Liver (tissue), 9 donors: Measurements from ENCODE around the gene GNG7. TPM values are rescaled to one million over a fixed set of nuclear protein-coding genes. Genes with fewer than 3 reads are reported as not detected.

Source experiments
- DNase-seq: peaks from one replicate; pipeline ENCODE4 v3.0.0-alpha.2; 2017; ENCODE audit warnings: low spot score
- H3K27ac ChIP-seq, 2 donors: one replicate each; pipeline ENCODE4 v1.7.0; 2013; ENCODE audit warnings: inconsistent platforms in 2 of 2, low read length in 2 of 2, control low read depth in 1 of 2, low read depth in 1 of 2, mild to moderate bottlenecking in 1 of 2
- H3K27me3 ChIP-seq, 4 donors: one replicate each; pipeline versions ENCODE4 v1.6.1 to v1.7.0; 2013; ENCODE audit warnings: low read length in 3 of 4, inconsistent platforms in 1 of 4, mild to moderate bottlenecking in 1 of 4, moderate library complexity in 1 of 4; ENCODE audit not compliant: control insufficient read depth in 4 of 4, insufficient read depth in 4 of 4
- H3K36me3 ChIP-seq, 4 donors: one replicate each; pipeline versions ENCODE4 v1.6.1 to v1.7.0; 2013; ENCODE audit warnings: low read length in 3 of 4, mild to moderate bottlenecking in 3 of 4, low read depth in 1 of 4, moderate library complexity in 1 of 4; ENCODE audit not compliant: control insufficient read depth in 4 of 4, insufficient read depth in 3 of 4
- H3K4me1 ChIP-seq, 4 donors: one replicate each; pipeline versions ENCODE4 v1.6.1 to v1.7.0; 2013; ENCODE audit warnings: low read length in 3 of 4, mild to moderate bottlenecking in 3 of 4, moderate library complexity in 1 of 4; ENCODE audit not compliant: control insufficient read depth in 4 of 4, insufficient read depth in 4 of 4
- H3K4me3 ChIP-seq, 3 donors: one replicate each; pipeline versions ENCODE4 v1.6.1 to v1.7.0; 2013; ENCODE audit warnings: low read length in 3 of 3, control low read depth in 1 of 3, low read depth in 1 of 3, mild to moderate bottlenecking in 1 of 3
- H3K9ac ChIP-seq, 2 donors: one replicate each; pipeline ENCODE4 v1.7.0; 2013; ENCODE audit warnings: low read length in 2 of 2, mild to moderate bottlenecking in 2 of 2, moderate library complexity in 2 of 2, control low read depth in 1 of 2, low read depth in 1 of 2
- H3K9me3 ChIP-seq, 4 donors: one replicate each; pipeline versions ENCODE4 v1.6.1 to v1.7.0; 2013; ENCODE audit warnings: low read length in 3 of 4; ENCODE audit not compliant: control insufficient read depth in 4 of 4
- EGR1 ChIP-seq, 2 donors: IDR thresholded peaks; 2 replicates each; pipeline ENCODE4 v1.6.1; 2016 to 2018; ENCODE audit warnings: antibody characterized with exemption in 2 of 2, low read depth in 2 of 2
- FOXA1 ChIP-seq: IDR thresholded peaks from 2 replicates; pipeline ENCODE4 v1.6.1; 2016; ENCODE audit warnings: antibody characterized with exemption
- FOXA2 ChIP-seq: IDR thresholded peaks from 2 replicates; pipeline ENCODE4 v1.6.1; 2016; ENCODE audit warnings: antibody characterized with exemption
- GABPA ChIP-seq, 2 donors: IDR thresholded peaks in 1 of 2; conservative IDR thresholded peaks in 1 of 2; 2 replicates each; pipeline ENCODE4 v1.6.1; 2016; ENCODE audit warnings: antibody characterized with exemption in 2 of 2, mild to moderate bottlenecking in 1 of 2, moderate library complexity in 1 of 2
- HNF4A ChIP-seq, 2 donors: conservative IDR thresholded peaks; 2 replicates each; pipeline ENCODE4 v1.6.1; 2016; ENCODE audit warnings: antibody characterized with exemption in 2 of 2, mild to moderate bottlenecking in 2 of 2
- HNF4G ChIP-seq: IDR thresholded peaks from 2 replicates; pipeline ENCODE4 v1.6.1; 2016; ENCODE audit warnings: antibody characterized with exemption
- JUND ChIP-seq, 2 donors: IDR thresholded peaks; 2 replicates each; pipeline ENCODE4 v1.6.1; 2016; ENCODE audit warnings: antibody characterized with exemption in 2 of 2
- NR2F2 ChIP-seq: IDR thresholded peaks from 2 replicates; pipeline ENCODE4 v1.6.1; 2016; ENCODE audit warnings: antibody characterized with exemption
- RAD21 ChIP-seq, 2 donors: IDR thresholded peaks; 2 replicates each; pipeline ENCODE4 v1.6.1; 2016; ENCODE audit warnings: antibody characterized with exemption in 2 of 2, mild to moderate bottlenecking in 2 of 2
- RXRA ChIP-seq, 2 donors: IDR thresholded peaks; 2 replicates each; pipeline ENCODE4 v1.6.1; 2017 to 2018; ENCODE audit warnings: antibody characterized with exemption in 2 of 2, mild to moderate bottlenecking in 1 of 2
- SP1 ChIP-seq: IDR thresholded peaks from 2 replicates; pipeline ENCODE4 v1.6.1; 2018; ENCODE audit warnings: antibody characterized with exemption, mild to moderate bottlenecking
- TAF1 ChIP-seq: conservative IDR thresholded peaks from 2 replicates; pipeline ENCODE4 v1.6.1; 2016; ENCODE audit warnings: antibody characterized with exemption, mild to moderate bottlenecking
- YY1 ChIP-seq: IDR thresholded peaks from 2 replicates; pipeline ENCODE4 v1.6.1; 2016; ENCODE audit warnings: antibody characterized with exemption, mild to moderate bottlenecking
- WGBS: extraction: QIAGEN DNeasy Blood & Tissue Kit; methylation state at CpG from one replicate; pipeline ENCODE4 v1.1.7; 2013; 5-methylcytosine and 5-hydroxymethylcytosine counted together
- polyA plus RNA-seq, 2 donors: library from polyadenylated mRNA; stranded (reverse) in 1 of 2; unstranded in 1 of 2; fragments of 200-250 nt in 1 of 2; fragments of >200 nt in 1 of 2; fragmentation: Nextera tagmentation in 1 of 2; extraction: Ambion mirVana in 1 of 2; gene quantifications; one replicate each; pipeline versions ENCODE4 v1.2.1 to v1.2.3, GENCODE V29; 2013 to 2015
- total RNA-seq, 2 donors: library from RNA; depleted of rRNA; stranded (reverse); fragments of >200 nt; gene quantifications; one replicate each; pipeline ENCODE4 v1.2.3, GENCODE V29; 2014
- TF ChIP-seq, protein P1 (sequence below): IDR thresholded peaks from 2 replicates; pipeline ENCODE4 v1.6.1; 2016; ENCODE audit warnings: antibody characterized with exemption
- TF ChIP-seq, protein P2 (sequence below): IDR thresholded peaks from 2 replicates; pipeline ENCODE4 v1.6.1; 2016; ENCODE audit warnings: antibody characterized with exemption, mild to moderate bottlenecking
- TF ChIP-seq, protein P3 (sequence below): IDR thresholded peaks from 2 replicates; pipeline ENCODE4 v1.6.1; 2016; ENCODE audit warnings: antibody characterized with exemption
- TF ChIP-seq, protein P4 (sequence below): IDR thresholded peaks from 2 replicates; pipeline ENCODE4 v1.6.1; 2016; ENCODE audit warnings: antibody characterized with exemption
- TF ChIP-seq, protein P5 (sequence below): fragments of 150-350 bp; IDR thresholded peaks from 2 replicates; pipeline ENCODE4 v1.5.1; 2017; ENCODE audit warnings: improper control_type of control experiment, low read depth, low read length; ENCODE audit not compliant: missing input control
- donor health status: healthy.
- donor health status: healthy.
- donor health status: healthy.
- donor health status: healthy.
- donor health status: healthy.

Gene GNG7
- total and polyA plus RNA-seq, 4 donors = 0.75 to 1.9 (median 1.1) TPM

DNA sequence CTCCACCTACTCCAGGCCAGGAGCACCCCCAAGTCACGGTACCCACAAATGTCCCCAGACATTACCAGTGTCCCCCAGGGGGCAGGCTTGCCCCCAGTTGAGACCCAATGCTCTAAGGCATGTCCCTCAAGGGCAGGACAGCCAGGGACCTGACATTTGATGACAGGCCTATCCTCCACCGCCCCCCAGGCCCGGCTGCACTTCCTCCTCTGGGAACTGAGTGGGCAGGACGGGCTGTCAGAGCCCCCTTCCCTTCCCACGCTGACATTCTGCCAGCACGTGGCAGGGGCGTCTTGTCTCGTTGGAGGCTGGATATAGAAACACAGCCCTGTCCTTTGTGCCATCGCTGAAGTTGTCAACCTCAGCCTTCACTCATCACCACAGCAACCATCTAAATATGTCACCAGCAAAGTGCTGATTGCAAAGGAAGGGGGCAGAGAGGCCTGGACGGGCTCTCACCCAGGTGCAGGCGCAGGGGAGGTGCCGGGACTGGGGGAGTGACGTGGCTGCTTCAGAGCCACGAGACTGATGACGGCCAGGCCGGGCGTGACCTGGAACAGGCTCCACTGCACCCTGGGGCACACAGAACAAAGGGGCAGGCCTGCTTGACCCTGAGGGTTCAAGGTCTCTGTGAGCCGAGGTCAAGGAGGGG, 38.4 kb downstream of the GNG7 start:
- DNase-seq = no peak
- H3K36me3 ChIP-seq = no peaks in the 10 kb centered on the region
- H3K9ac ChIP-seq = no peak overlapping the region
- no peak overlapping the region for H3K4me3 ChIP-seq
- 88% methylated on average over 18 of the region's 18 CpGs for WGBS
- no peaks in the 10 kb centered on the region for H3K4me1 ChIP-seq
- peaks cover 0 to 1% (median 0%) of the 10 kb centered on the region in 4 donors for H3K9me3 ChIP-seq
- no peak for TF ChIP-seq EGR1 (IDR thresholded peaks at IDR 0.05; ENCODE audit: low read depth in 2 of 2)
- no peak for TF ChIP-seq YY1
- TF ChIP-seq, protein P1, sequence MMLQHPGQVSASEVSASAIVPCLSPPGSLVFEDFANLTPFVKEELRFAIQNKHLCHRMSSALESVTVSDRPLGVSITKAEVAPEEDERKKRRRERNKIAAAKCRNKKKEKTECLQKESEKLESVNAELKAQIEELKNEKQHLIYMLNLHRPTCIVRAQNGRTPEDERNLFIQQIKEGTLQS = no peak
- no peak for TF ChIP-seq RAD21 (IDR thresholded peaks at IDR 0.05)
- TF ChIP-seq TAF1 = no peak
- TF ChIP-seq, protein P2, sequence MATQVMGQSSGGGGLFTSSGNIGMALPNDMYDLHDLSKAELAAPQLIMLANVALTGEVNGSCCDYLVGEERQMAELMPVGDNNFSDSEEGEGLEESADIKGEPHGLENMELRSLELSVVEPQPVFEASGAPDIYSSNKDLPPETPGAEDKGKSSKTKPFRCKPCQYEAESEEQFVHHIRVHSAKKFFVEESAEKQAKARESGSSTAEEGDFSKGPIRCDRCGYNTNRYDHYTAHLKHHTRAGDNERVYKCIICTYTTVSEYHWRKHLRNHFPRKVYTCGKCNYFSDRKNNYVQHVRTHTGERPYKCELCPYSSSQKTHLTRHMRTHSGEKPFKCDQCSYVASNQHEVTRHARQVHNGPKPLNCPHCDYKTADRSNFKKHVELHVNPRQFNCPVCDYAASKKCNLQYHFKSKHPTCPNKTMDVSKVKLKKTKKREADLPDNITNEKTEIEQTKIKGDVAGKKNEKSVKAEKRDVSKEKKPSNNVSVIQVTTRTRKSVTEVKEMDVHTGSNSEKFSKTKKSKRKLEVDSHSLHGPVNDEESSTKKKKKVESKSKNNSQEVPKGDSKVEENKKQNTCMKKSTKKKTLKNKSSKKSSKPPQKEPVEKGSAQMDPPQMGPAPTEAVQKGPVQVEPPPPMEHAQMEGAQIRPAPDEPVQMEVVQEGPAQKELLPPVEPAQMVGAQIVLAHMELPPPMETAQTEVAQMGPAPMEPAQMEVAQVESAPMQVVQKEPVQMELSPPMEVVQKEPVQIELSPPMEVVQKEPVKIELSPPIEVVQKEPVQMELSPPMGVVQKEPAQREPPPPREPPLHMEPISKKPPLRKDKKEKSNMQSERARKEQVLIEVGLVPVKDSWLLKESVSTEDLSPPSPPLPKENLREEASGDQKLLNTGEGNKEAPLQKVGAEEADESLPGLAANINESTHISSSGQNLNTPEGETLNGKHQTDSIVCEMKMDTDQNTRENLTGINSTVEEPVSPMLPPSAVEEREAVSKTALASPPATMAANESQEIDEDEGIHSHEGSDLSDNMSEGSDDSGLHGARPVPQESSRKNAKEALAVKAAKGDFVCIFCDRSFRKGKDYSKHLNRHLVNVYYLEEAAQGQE = no peak
- no peak for TF ChIP-seq HNF4A (conservative IDR thresholded peaks at IDR 0.05)
- no peak for TF ChIP-seq HNF4G
- TF ChIP-seq, protein P3, sequence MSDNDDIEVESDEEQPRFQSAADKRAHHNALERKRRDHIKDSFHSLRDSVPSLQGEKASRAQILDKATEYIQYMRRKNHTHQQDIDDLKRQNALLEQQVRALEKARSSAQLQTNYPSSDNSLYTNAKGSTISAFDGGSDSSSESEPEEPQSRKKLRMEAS = no peak
- TF ChIP-seq, protein P4, sequence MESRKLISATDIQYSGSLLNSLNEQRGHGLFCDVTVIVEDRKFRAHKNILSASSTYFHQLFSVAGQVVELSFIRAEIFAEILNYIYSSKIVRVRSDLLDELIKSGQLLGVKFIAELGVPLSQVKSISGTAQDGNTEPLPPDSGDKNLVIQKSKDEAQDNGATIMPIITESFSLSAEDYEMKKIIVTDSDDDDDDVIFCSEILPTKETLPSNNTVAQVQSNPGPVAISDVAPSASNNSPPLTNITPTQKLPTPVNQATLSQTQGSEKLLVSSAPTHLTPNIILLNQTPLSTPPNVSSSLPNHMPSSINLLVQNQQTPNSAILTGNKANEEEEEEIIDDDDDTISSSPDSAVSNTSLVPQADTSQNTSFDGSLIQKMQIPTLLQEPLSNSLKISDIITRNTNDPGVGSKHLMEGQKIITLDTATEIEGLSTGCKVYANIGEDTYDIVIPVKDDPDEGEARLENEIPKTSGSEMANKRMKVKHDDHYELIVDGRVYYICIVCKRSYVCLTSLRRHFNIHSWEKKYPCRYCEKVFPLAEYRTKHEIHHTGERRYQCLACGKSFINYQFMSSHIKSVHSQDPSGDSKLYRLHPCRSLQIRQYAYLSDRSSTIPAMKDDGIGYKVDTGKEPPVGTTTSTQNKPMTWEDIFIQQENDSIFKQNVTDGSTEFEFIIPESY = no peak
- TF ChIP-seq GABPA (IDR thresholded peaks at IDR 0.05 in 1 of 2, conservative IDR thresholded peaks at IDR 0.05 in 1 of 2) = no peak
- no peak for TF ChIP-seq SP1
- no peak for TF ChIP-seq FOXA2
- no peak for TF ChIP-seq JUND (IDR thresholded peaks at IDR 0.05)
- no peak for TF ChIP-seq FOXA1
- TF ChIP-seq RXRA (IDR thresholded peaks at IDR 0.05) = no peak
- TF ChIP-seq NR2F2 = no peak
- TF ChIP-seq, protein P5, sequence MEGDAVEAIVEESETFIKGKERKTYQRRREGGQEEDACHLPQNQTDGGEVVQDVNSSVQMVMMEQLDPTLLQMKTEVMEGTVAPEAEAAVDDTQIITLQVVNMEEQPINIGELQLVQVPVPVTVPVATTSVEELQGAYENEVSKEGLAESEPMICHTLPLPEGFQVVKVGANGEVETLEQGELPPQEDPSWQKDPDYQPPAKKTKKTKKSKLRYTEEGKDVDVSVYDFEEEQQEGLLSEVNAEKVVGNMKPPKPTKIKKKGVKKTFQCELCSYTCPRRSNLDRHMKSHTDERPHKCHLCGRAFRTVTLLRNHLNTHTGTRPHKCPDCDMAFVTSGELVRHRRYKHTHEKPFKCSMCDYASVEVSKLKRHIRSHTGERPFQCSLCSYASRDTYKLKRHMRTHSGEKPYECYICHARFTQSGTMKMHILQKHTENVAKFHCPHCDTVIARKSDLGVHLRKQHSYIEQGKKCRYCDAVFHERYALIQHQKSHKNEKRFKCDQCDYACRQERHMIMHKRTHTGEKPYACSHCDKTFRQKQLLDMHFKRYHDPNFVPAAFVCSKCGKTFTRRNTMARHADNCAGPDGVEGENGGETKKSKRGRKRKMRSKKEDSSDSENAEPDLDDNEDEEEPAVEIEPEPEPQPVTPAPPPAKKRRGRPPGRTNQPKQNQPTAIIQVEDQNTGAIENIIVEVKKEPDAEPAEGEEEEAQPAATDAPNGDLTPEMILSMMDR = no peak
- no peaks in the 10 kb centered on the region for H3K27me3 ChIP-seq
- H3K27ac ChIP-seq = no peak overlapping the region
